Fibroblast of mammary gland (primary cell): ENCODE data around the gene HSD17B3.
"Not testable (repeated sequence)": the region's sequence is repeated elsewhere in the genome, so short reads cannot be mapped to it uniquely, and the experiment has no call there.

Source experiments
- DNase-seq: peaks from one replicate; pipeline ENCODE4 v3.0.0-alpha.2; 2010; ENCODE audit warnings: low read depth
- H3K4me3 ChIP-seq: 2 replicates; pipeline ENCODE4 v1.5.1; 2011; ENCODE audit warnings: low read depth, mild to moderate bottlenecking, low read length, moderate library complexity; ENCODE audit not compliant: control insufficient read depth
- TF ChIP-seq, protein P1 (sequence below): conservative IDR thresholded peaks from 2 replicates; pipeline ENCODE4 v1.5.1; 2011; ENCODE audit warnings: low read depth, low read length, inconsistent platforms; ENCODE audit not compliant: control insufficient read depth, insufficient read depth

The HSD17B3 gene

GRCh38 chr9:96242811-96243210 lies 59.2 kb downstream of the HSD17B3 start:
- H3K4me3 ChIP-seq, result no peak overlapping the region
- TF ChIP-seq, protein P1, sequence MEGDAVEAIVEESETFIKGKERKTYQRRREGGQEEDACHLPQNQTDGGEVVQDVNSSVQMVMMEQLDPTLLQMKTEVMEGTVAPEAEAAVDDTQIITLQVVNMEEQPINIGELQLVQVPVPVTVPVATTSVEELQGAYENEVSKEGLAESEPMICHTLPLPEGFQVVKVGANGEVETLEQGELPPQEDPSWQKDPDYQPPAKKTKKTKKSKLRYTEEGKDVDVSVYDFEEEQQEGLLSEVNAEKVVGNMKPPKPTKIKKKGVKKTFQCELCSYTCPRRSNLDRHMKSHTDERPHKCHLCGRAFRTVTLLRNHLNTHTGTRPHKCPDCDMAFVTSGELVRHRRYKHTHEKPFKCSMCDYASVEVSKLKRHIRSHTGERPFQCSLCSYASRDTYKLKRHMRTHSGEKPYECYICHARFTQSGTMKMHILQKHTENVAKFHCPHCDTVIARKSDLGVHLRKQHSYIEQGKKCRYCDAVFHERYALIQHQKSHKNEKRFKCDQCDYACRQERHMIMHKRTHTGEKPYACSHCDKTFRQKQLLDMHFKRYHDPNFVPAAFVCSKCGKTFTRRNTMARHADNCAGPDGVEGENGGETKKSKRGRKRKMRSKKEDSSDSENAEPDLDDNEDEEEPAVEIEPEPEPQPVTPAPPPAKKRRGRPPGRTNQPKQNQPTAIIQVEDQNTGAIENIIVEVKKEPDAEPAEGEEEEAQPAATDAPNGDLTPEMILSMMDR, result no peak
- no peak for DNase-seq

DNA sequence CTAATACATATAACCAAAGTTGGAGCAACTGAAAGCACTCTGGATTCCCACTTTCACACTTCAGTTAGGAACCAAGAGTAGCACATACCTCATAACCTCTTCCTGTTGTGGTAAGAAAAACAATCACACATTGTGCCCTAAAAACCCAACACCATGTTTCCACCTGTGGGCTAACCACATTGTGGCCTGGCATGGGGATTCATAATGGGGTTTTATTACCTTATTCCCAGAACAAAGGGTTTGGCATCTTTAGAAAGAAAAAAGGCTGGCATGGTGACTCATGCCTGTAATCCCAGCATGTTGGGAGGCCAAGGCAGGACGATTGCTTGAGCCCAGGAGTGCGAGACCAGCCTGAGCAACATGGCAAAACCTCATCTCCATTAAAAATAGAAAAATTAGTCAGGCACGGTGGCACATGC lies 60.6 kb downstream of the HSD17B3 start:
- TF ChIP-seq, protein P1, result no peak
- no peak for DNase-seq
- no peak overlapping the region for H3K4me3 ChIP-seq

GRCh38 chr9:96236854-96237550 lies 65.0 kb downstream of the HSD17B3 start:
- no peak overlapping the region for H3K4me3 ChIP-seq
- no peak for DNase-seq
- TF ChIP-seq, protein P1, result no peak

- H3K4me3 ChIP-seq, DNase-seq: not testable (repeated sequence)
These were observed 65.6 kb downstream of the HSD17B3 start for GRCh38 chr9:96236337-96236736.

- DNase-seq, result peak; percentile 91
- no peak overlapping the region for H3K4me3 ChIP-seq
- TF ChIP-seq, protein P1, result peak; percentile 98
These were observed 69.3 kb downstream of the HSD17B3 start for GRCh38 chr9:96232539-96233241.

DNA sequence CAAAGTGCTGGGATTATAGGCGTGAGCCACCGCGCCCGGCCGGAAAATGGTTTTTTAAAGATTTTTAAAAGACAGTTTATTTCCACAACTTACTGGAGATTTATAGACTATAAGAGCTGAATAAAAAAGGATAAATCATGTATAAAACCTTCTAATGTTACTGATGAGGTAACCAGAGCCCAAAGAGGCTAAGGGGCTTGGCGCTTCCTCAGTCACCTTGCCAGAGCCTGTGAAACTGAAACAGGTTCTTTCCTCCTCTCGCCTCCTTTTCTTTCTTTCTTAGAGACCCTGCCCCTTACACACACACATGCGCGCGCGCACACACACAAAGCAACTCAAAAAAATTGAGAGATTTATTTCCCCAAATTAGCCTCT lies 69.8 kb downstream of the HSD17B3 start:
- TF ChIP-seq, protein P1, result no peak
- H3K4me3 ChIP-seq, result no peak overlapping the region
- no peak for DNase-seq

GRCh38 chr9:96230002-96230401 lies 72.0 kb downstream of the HSD17B3 start:
- DNase-seq, result no peak
- TF ChIP-seq, protein P1, result peak; percentile 4
- no peak overlapping the region for H3K4me3 ChIP-seq
